Psoas muscle (tissue), 8 donors: ENCODE results near the gene PTGR3. TPM values are rescaled to one million over a fixed set of nuclear protein-coding genes. Genes with fewer than 3 reads are reported as not detected.

Experiments used
- ATAC-seq, 4 donors: fragments of 200-7000 bp; cut with Tn5 transposase; one replicate each; pipeline ENCODE4 v1.9.1; 2020; ENCODE audit warnings: moderate library complexity in 3 of 4, mild to moderate bottlenecking in 2 of 4
- DNase-seq, 2 donors: peaks; one replicate each; pipeline ENCODE4 v3.0.0-alpha.2; 2020
- H3K27ac ChIP-seq: fragments of 200-600 bp; one replicate; pipeline ENCODE4 v1.8.0; 2022
- H3K27me3 ChIP-seq, 3 donors: fragments of 200-600 bp in 1 of 3; one replicate each; pipeline versions ENCODE4 v1.6.1 to v1.8.0; 2013 to 2022; ENCODE audit warnings: low read length in 2 of 3, mild to moderate bottlenecking in 2 of 3, moderate library complexity in 1 of 3; ENCODE audit not compliant: insufficient read depth in 3 of 3
- H3K36me3 ChIP-seq, 2 donors: fragments of 200-600 bp in 1 of 2; one replicate each; pipeline versions ENCODE4 v1.6.1 to v1.8.0; 2013 to 2022; ENCODE audit warnings: low read depth in 1 of 2, mild to moderate bottlenecking in 1 of 2, moderate library complexity in 1 of 2; ENCODE audit not compliant: insufficient read depth in 1 of 2
- H3K4me1 ChIP-seq: fragments of 200-600 bp; one replicate; pipeline ENCODE4 v1.8.0; 2022
- H3K4me3 ChIP-seq: fragments of 200-600 bp; one replicate; pipeline ENCODE4 v1.8.0; 2022; ENCODE audit warnings: mild to moderate bottlenecking
- H3K9me3 ChIP-seq: fragments of 200-600 bp; one replicate; pipeline ENCODE4 v1.8.0; 2022
- CTCF ChIP-seq: fragments of 200-600 bp; IDR thresholded peaks from one replicate; pipeline ENCODE4 v1.8.0; 2022; ENCODE audit warnings: antibody characterized with exemption
- WGBS, 3 donors: extraction: QIAGEN DNeasy Blood & Tissue Kit; methylation state at CpG; one replicate each; pipeline versions ENCODE4 v1.1.6 to v1.1.7; 2013; 5-methylcytosine and 5-hydroxymethylcytosine counted together
- intact Hi-C, 2 donors: fragments of 100-400 bp; cut with DNase I; formaldehyde crosslinking; loops; one replicate each; pipeline versions ENCODE4 v1.11.0 to v1.14.2; 2022
- polyA plus RNA-seq, 3 donors: library from polyadenylated mRNA; stranded (reverse); fragments of 200-250 nt; gene quantifications; one replicate each; pipeline ENCODE4 v1.2.3, GENCODE V29; 2013
- total RNA-seq, 4 donors: library from RNA; stranded (reverse); fragmentation: NEBNext Ultra II Directional in 2 of 4; extraction: Animal tissue kit (Norgen Biotek cat#: 25700) in 2 of 4; gene quantifications; one replicate each; pipeline versions ENCODE4 v1.2.1 to v1.2.4, GENCODE V29; 2021 to 2023
- donor health status: healthy with polysubstance abuse.
- donor health status: DM: no; HTN: no; CAD: no; lungs with moderate emphysema.
- donor health status: Bipolar disorder and iron deficiency.
- donor health status: healthy.
- donor health status: DM: yes; HTN: yes; CAD: no.
- donor health status: DM: no; HTN: no; CAD: no.
- donor health status: DM: no; HTN: no; CAD: no.
- donor health status: DM: yes; HTN: yes; CAD: no.

The PTGR3 gene
- total and polyA plus RNA-seq, 7 donors, result 20.6 to 66.4 (median 31.7) TPM

DNA sequence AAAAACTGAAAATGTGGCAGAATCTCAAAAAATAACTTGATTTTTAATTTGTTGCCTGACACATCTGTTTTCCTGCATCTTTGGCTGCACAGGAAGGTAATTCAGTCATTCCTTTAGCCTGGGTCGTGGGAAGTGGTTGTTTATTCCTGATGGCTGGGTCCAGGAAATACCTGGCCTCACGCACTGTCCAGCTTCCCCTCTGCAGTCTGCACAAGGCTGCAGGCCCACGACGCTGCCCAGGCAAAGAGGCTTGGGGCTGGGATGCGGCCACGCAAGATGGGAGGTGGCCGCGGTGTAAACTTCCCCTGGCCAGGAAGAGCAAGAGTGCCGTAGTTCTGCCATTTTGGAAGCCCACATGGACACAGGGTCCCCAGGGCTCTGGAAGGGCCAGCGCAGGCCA is 29.8 kb upstream of the PTGR3 start:
- intact Hi-C loops, result no loop called here
- Histone ChIP-seq H3K4me1 (peaks cover 5% of the 10 kb centered on the region), H3K9me3 (no peaks in the 10 kb centered on the region), H3K36me3 (no peaks in the 10 kb centered on the region), H3K4me3 (no peak overlapping the region), H3K27me3 (no peaks in the 10 kb centered on the region), H3K27ac (no peak overlapping the region)
- 77 to 92% (median 82%) methylated on average over 10 of the region's 10 CpGs for WGBS, 3 donors
- no peak for TF ChIP-seq CTCF
- ATAC-seq (no peak), DNase-seq (no peak)

GRCh38 chr18:75238100-75238499 is 29.2 kb upstream of the PTGR3 start:
- Histone ChIP-seq H3K9me3 (no peaks in the 10 kb centered on the region), H3K27me3 (no peaks in the 10 kb centered on the region), H3K4me1 (peaks cover 5% of the 10 kb centered on the region), H3K36me3 (no peaks in the 10 kb centered on the region), H3K4me3 (no peak overlapping the region), H3K27ac (no peak overlapping the region)
- ATAC-seq (no peak), DNase-seq (no peak)
- 72 to 76% (median 76%) methylated on average over 13 of the region's 13 CpGs for WGBS, 3 donors
- TF ChIP-seq CTCF, result no peak
- intact Hi-C loops, result no loop called here

GRCh38 chr18:75235896-75236295 is 27.0 kb upstream of the PTGR3 start:
- no peaks in the 10 kb centered on the region for H3K27me3 ChIP-seq
- intact Hi-C loops, result no loop called here
- TF ChIP-seq CTCF, result no peak
- ATAC-seq, result no peak
- no peak overlapping the region for H3K27ac ChIP-seq
- no peaks in the 10 kb centered on the region for H3K36me3 ChIP-seq
- no peaks in the 10 kb centered on the region for H3K9me3 ChIP-seq
- no peak for DNase-seq
- H3K4me3 ChIP-seq, result no peak overlapping the region
- peaks cover 18% of the 10 kb centered on the region for H3K4me1 ChIP-seq
- WGBS, 3 donors, result 84 to 96% (median 96%) methylated on average over 13 of the region's 13 CpGs

DNA sequence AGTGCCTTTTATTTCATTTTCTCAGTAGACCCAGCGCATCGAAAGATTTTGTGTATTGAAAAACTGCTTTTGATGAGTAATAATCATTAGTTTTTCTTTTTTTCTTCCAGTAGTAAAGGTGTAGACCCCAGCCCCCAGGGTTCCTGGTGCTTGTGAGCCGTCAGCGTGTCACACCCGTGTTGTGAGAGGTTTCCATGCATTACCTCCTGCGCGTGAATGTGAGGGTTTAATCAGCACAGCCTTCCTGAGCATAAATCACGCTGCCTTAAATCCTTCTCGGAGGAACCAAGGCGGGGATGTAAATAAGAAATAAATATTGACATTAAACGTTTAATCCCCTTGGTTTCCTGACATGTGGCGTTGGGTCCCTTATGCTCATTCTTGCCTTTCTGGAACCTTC is 26.0 kb upstream of the PTGR3 start:
- H3K9me3 ChIP-seq, result no peaks in the 10 kb centered on the region
- WGBS, 3 donors, result 87 to 89% (median 89%) methylated on average over 12 of the region's 12 CpGs
- DNase-seq (no peak), ATAC-seq (no peak)
- H3K4me3 ChIP-seq, result no peak overlapping the region
- no peak for TF ChIP-seq CTCF
- H3K36me3 ChIP-seq, result no peaks in the 10 kb centered on the region
- intact Hi-C loops, result no loop called here
- peaks cover 18% of the 10 kb centered on the region for H3K4me1 ChIP-seq
- no peaks in the 10 kb centered on the region for H3K27me3 ChIP-seq
- H3K27ac ChIP-seq, result no peak overlapping the region

- peak in 2 of 4 donors; percentile 21 to 58 for ATAC-seq
- Histone ChIP-seq H3K27ac (no peak overlapping the region), H3K27me3 (no peaks in the 10 kb centered on the region)
These were observed 22.1 kb upstream of the PTGR3 start for GRCh38 chr18:75231053-75231406.

More at GRCh38 chr18:75231053-75231406, 22.1 kb upstream of the PTGR3 start:
- Histone ChIP-seq H3K36me3 (no peaks in the 10 kb centered on the region), H3K4me3 (no peak overlapping the region), H3K9me3 (no peaks in the 10 kb centered on the region), H3K4me1 (peaks cover 42% of the 10 kb centered on the region)
- no peak for TF ChIP-seq CTCF
- 70 to 84% (median 74%) methylated on average over 4 to 5 of the region's 5 CpGs for WGBS, 3 donors
- DNase-seq, result no peak
- intact Hi-C loops, result no loop called here
